ENCODE results near the gene VN1R5. TPM values are rescaled to one million over a fixed set of nuclear protein-coding genes. Genes with fewer than 3 reads are reported as not detected.

The VN1R5 gene
- total RNA-seq, 1 experiment from 2014 or later, result not detected

DNA sequence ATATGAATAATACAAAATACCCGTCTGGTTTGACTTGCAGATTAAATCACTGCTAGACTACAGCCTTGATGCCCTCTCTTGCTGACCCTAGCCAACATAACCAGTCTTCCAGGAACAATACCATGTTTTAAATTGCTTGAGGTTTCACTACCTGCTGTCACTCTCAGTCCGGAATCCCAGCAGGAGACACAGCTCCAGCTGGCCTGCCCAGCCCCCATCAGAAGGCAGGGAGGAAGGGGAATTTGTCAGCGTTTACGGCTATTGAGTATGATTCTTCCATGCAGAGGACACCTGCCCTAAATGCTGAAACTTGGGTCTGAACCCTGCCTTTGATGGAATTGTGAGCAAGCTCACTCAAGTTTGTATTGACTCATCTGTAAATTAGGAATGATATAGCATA lies 42.8 kb downstream of the VN1R5 start:
- H3K27ac Mint-ChIP-seq, result peak overlapping the region; percentile 29 to 88 (median 63); a peak in 2 of 7 replicates
- no peaks in the 10 kb centered on the region; the same call in 1 of the 2 replicates for H3K27me3 Mint-ChIP-seq (ENCODE audit: low read depth)
- Histone ChIP-seq H3T11ph (ENCODE audit: low read length) (no peak overlapping the region), H2BK12ac (ENCODE audit: insufficient read length, low read depth, low read length) (no peak overlapping the region), H3K18ac (ENCODE audit: insufficient read length, low read depth, low read length) (no peak overlapping the region), H2AFZ (ENCODE audit: low read length) (no peak overlapping the region), H2BK5ac (ENCODE audit: insufficient read length, low read length) (no peak overlapping the region), H3K79me2 (ENCODE audit: insufficient read depth, low read length) (no peaks in the 10 kb centered on the region), H2BK120ac (ENCODE audit: low read depth, low read length, poor library complexity, severe bottlenecking) (no peak overlapping the region), H3K4ac (ENCODE audit: low read depth, low read length) (no peak overlapping the region), H3K4me2 (ENCODE audit: insufficient read depth, insufficient read length, low read length) (no peak overlapping the region), H4K8ac (replicated peaks; ENCODE audit: insufficient read length, low read depth, low read length) (no peak overlapping the region), H3K79me1 (ENCODE audit: insufficient read depth, low read depth, low read length, poor library complexity, severe bottlenecking) (no peaks in the 10 kb centered on the region), H3K14ac (ENCODE audit: insufficient read depth, low read length) (no peak overlapping the region), H2BK20ac (ENCODE audit: low read depth, low read length, poor library complexity, severe bottlenecking) (no peak overlapping the region), H2AK5ac (ENCODE audit: insufficient read length, low read length) (no peak overlapping the region), H3K23ac (ENCODE audit: insufficient read length, low read depth, low read length) (no peak overlapping the region), H3K27me3 (ENCODE audit: insufficient read depth, low read length) (no peaks in the 10 kb centered on the region), H3K9me3 (ENCODE audit: control insufficient read depth, low read depth, low read length) (no peaks in the 10 kb centered on the region), H3K4me1 (ENCODE audit: insufficient read depth, low read length) (peaks cover 38% of the 10 kb centered on the region), H4K5ac (ENCODE audit: insufficient read length, low read depth, low read length) (no peak overlapping the region), H4K91ac (ENCODE audit: insufficient read length, low read depth, low read length) (no peak overlapping the region), H3K23me2 (ENCODE audit: insufficient read length, low read depth, low read length, poor library complexity, severe bottlenecking) (no peaks in the 10 kb centered on the region), H3K27ac (ENCODE audit: insufficient read length, low read depth, low read length) (no peak overlapping the region), H4K20me1 (ENCODE audit: control insufficient read depth, insufficient read depth, insufficient read length) (no peaks in the 10 kb centered on the region), H3K9ac (ENCODE audit: extremely low read depth, insufficient read length, low read length) (no peak overlapping the region), H2BK15ac (ENCODE audit: low read depth, low read length) (no peak overlapping the region), H3K56ac (ENCODE audit: insufficient read length, low read depth, low read length) (no peak overlapping the region)
- peaks cover 44 to 61% (median 54%) of the 10 kb centered on the region in 3 experiments for H3K36me3 Mint-ChIP-seq (ENCODE audit: insufficient read depth in 1 of 3, low read depth in 3 of 3)
- no peak for DNase-seq
- TF ChIP-seq, protein P1, sequence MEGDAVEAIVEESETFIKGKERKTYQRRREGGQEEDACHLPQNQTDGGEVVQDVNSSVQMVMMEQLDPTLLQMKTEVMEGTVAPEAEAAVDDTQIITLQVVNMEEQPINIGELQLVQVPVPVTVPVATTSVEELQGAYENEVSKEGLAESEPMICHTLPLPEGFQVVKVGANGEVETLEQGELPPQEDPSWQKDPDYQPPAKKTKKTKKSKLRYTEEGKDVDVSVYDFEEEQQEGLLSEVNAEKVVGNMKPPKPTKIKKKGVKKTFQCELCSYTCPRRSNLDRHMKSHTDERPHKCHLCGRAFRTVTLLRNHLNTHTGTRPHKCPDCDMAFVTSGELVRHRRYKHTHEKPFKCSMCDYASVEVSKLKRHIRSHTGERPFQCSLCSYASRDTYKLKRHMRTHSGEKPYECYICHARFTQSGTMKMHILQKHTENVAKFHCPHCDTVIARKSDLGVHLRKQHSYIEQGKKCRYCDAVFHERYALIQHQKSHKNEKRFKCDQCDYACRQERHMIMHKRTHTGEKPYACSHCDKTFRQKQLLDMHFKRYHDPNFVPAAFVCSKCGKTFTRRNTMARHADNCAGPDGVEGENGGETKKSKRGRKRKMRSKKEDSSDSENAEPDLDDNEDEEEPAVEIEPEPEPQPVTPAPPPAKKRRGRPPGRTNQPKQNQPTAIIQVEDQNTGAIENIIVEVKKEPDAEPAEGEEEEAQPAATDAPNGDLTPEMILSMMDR (conservative IDR thresholded peaks at IDR 0.05), result no peak
- peaks cover 62% of the 10 kb centered on the region in 2 experiments for H3K4me1 Mint-ChIP-seq
- H3K4me3 Mint-ChIP-seq, result no peak overlapping the region; a peak in 2 of 5 replicates
- H3K9me3 Mint-ChIP-seq, result no peaks in the 10 kb centered on the region; a peak in 1 of 5 replicates
- WGBS (ENCODE audit: extremely low coverage, insufficient read length, low lambda C conversion rate), result no CpG with 5 or more reads among the region's 4 CpGs
